GM12892 (cell line): Measurements from ENCODE around the gene ZSWIM6.

ENCODE experiments used
- POLR2A ChIP-seq: IDR thresholded peaks from 2 replicates; pipeline ENCODE4 v1.6.1; 2011; ENCODE audit warnings: low read depth, low read length, control low read depth
- TAF1 ChIP-seq: IDR thresholded peaks from 2 replicates; pipeline ENCODE4 v1.6.1; 2011; ENCODE audit warnings: low read depth, mild to moderate bottlenecking, control low read depth, low read length, borderline replicate concordance

DNA sequence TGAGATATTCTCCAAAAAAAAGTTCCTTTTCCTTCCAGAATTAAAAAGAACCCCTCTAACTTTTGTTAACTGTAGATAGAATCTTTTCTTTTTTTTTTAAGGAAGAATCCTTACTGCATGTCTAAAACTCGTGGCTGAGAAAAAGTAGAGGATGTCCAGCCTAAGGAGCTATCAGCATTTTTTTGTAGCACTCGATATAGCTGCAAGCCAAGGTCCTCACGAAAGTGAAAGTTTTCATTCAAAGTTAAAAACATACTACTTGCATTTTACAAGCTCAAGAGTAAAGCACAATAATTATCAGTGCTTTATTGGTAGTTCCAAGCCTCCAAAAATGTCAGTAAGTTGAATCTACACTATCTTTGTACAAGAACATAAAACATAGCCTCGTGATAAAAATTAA, 28.7 kb upstream of the ZSWIM6 start:
- TF ChIP-seq TAF1 (no peak), POLR2A (no peak)
